ENCODE measurements around the gene ERGIC1. TPM values are rescaled to one million over a fixed set of nuclear protein-coding genes. Genes with fewer than 3 reads are reported as not detected.

The ERGIC1 gene
- total and polyA plus RNA-seq, 2 of the 13 experiments (the other 11 are each of a cell fraction or from before 2014, with no cell fraction given), result 78.5 to 184 TPM

DNA sequence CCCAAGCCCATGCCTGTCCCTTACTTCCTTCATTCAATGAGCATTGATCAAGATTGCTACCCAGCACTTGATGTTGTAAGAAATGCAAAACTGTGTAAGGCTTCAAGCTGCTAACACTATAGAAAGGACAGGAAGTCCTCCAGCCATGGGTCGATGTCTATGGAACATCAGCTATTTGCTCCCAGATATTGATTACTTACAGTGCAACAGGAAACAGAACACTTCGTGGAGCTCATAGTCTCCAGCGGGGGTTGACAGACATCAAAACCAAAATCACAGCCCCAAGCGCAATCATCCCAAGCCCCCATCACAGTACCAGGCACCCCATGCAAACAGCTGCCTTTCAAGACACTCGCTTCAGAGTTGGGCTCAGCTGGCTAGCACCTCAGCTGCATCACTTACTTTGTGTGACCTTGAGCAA, 36.3 kb upstream of the ERGIC1 start (continued):
- TF ChIP-seq ZNF296 (CRISPR knock-in tag; conservative IDR thresholded peaks at IDR 0.05) (no peak), PRPF4 (IDR thresholded peaks at IDR 0.05; ENCODE audit: low read depth, low read length, poor library complexity, severe bottlenecking) (no peak), HOXA3 (CRISPR knock-in tag; IDR thresholded peaks at IDR 0.05) (peak; percentile 60; the same call in 1 of the 2 replicates), KDM5B (CRISPR knock-in tag; IDR thresholded peaks at IDR 0.05; ENCODE audit: borderline replicate concordance) (no peak), POLR2AphosphoS2 (IDR thresholded peaks at IDR 0.05; ENCODE audit: low read depth, low read length) (no peak), SOX13 (IDR thresholded peaks at IDR 0.05) (no peak), SOX13 (CRISPR knock-in tag; conservative IDR thresholded peaks at IDR 0.05 in 1 of 2, IDR thresholded peaks at IDR 0.05 in 1 of 2) (0 out of 4 replicates have a peak, but pooled peaks of 1 of the 2 experiments have one; percentile 29), ESRRA (CRISPR knock-in tag; IDR thresholded peaks at IDR 0.05; ENCODE audit: low read depth) (0 out of 2 replicates have a peak, but pooled peaks have one; percentile 36), ELF1 (CRISPR knock-in tag; IDR thresholded peaks at IDR 0.05) (peak; percentile 46), SETDB1 (CRISPR knock-in tag; IDR thresholded peaks at IDR 0.05; ENCODE audit: borderline replicate concordance) (no peak), FOXK1 (CRISPR knock-in tag; IDR thresholded peaks at IDR 0.05; ENCODE audit: borderline replicate concordance, low read depth) (peak; percentile 57; the same call in 1 of the 2 replicates), POGZ (CRISPR knock-in tag; IDR thresholded peaks at IDR 0.05) (peak; percentile 50; the same call in 1 of the 2 replicates), YEATS2 (CRISPR knock-in tag; IDR thresholded peaks at IDR 0.05; ENCODE audit: borderline replicate concordance) (peak; percentile 18; the same call in 1 of the 2 replicates), HNRNPH1 (optimal IDR thresholded peaks at IDR 0.05; ENCODE audit: low read depth, low read length) (no peak), MIXL1 (CRISPR knock-in tag; IDR thresholded peaks at IDR 0.05) (peak; percentile 68; the same call in 1 of the 2 replicates), BCL6 (CRISPR knock-in tag; IDR thresholded peaks at IDR 0.05) (peak; percentile 58; the same call in 1 of the 2 replicates), GFI1 (CRISPR knock-in tag; IDR thresholded peaks at IDR 0.05; ENCODE audit: borderline replicate concordance) (peak; percentile 23; the same call in 1 of the 2 replicates), MEF2D (CRISPR knock-in tag; IDR thresholded peaks at IDR 0.05) (peak; percentile 78; the same call in 1 of the 2 replicates), WIZ (CRISPR knock-in tag; IDR thresholded peaks at IDR 0.05) (no peak), TOE1 (CRISPR knock-in tag; IDR thresholded peaks at IDR 0.05) (no peak)
- TF ChIP-seq, protein P1, sequence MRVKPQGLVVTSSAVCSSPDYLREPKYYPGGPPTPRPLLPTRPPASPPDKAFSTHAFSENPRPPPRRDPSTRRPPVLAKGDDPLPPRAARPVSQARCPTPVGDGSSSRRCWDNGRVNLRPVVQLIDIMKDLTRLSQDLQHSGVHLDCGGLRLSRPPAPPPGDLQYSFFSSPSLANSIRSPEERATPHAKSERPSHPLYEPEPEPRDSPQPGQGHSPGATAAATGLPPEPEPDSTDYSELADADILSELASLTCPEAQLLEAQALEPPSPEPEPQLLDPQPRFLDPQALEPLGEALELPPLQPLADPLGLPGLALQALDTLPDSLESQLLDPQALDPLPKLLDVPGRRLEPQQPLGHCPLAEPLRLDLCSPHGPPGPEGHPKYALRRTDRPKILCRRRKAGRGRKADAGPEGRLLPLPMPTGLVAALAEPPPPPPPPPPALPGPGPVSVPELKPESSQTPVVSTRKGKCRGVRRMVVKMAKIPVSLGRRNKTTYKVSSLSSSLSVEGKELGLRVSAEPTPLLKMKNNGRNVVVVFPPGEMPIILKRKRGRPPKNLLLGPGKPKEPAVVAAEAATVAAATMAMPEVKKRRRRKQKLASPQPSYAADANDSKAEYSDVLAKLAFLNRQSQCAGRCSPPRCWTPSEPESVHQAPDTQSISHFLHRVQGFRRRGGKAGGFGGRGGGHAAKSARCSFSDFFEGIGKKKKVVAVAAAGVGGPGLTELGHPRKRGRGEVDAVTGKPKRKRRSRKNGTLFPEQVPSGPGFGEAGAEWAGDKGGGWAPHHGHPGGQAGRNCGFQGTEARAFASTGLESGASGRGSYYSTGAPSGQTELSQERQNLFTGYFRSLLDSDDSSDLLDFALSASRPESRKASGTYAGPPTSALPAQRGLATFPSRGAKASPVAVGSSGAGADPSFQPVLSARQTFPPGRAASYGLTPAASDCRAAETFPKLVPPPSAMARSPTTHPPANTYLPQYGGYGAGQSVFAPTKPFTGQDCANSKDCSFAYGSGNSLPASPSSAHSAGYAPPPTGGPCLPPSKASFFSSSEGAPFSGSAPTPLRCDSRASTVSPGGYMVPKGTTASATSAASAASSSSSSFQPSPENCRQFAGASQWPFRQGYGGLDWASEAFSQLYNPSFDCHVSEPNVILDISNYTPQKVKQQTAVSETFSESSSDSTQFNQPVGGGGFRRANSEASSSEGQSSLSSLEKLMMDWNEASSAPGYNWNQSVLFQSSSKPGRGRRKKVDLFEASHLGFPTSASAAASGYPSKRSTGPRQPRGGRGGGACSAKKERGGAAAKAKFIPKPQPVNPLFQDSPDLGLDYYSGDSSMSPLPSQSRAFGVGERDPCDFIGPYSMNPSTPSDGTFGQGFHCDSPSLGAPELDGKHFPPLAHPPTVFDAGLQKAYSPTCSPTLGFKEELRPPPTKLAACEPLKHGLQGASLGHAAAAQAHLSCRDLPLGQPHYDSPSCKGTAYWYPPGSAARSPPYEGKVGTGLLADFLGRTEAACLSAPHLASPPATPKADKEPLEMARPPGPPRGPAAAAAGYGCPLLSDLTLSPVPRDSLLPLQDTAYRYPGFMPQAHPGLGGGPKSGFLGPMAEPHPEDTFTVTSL (CRISPR knock-in tag; IDR thresholded peaks at IDR 0.05; ENCODE audit: borderline replicate concordance), result peak; percentile 83
- TF ChIP-seq, protein P2, sequence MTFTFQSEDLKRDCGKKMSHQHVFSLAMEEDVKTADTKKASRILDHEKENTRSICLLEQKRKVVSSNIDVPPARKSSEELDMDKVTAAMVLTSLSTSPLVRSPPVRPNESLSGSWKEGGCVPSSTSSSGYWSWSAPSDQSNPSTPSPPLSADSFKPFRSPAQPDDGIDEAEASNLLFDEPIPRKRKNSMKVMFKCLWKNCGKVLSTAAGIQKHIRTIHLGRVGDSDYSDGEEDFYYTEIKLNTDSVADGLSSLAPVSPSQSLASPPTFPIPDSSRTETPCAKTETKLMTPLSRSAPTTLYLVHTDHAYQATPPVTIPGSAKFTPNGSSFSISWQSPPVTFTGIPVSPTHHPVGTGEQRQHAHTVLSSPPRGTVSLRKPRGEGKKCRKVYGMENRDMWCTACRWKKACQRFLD (CRISPR knock-in tag; IDR thresholded peaks at IDR 0.05; ENCODE audit: borderline replicate concordance), result no peak
- TF ChIP-seq, protein P3, sequence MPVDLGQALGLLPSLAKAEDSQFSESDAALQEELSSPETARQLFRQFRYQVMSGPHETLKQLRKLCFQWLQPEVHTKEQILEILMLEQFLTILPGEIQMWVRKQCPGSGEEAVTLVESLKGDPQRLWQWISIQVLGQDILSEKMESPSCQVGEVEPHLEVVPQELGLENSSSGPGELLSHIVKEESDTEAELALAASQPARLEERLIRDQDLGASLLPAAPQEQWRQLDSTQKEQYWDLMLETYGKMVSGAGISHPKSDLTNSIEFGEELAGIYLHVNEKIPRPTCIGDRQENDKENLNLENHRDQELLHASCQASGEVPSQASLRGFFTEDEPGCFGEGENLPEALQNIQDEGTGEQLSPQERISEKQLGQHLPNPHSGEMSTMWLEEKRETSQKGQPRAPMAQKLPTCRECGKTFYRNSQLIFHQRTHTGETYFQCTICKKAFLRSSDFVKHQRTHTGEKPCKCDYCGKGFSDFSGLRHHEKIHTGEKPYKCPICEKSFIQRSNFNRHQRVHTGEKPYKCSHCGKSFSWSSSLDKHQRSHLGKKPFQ (CRISPR knock-in tag; IDR thresholded peaks at IDR 0.05; ENCODE audit: insufficient replicate concordance), result peak; percentile 54
